Fibroblast of pulmonary artery (primary cell): Measurements from ENCODE around the gene LY9.
"Not testable (repeated sequence)": the region's sequence is repeated elsewhere in the genome, so short reads cannot be mapped to it uniquely, and the experiment has no call there.

Experiments used
- DNase-seq: peaks from one replicate; pipeline ENCODE4 v3.0.0-alpha.2; 2010; ENCODE audit warnings: low read depth
- H3K4me3 ChIP-seq: replicated peaks from 2 replicates; pipeline ENCODE4 v1.5.1; 2011; ENCODE audit warnings: low read depth, mild to moderate bottlenecking, control low read depth, low read length, moderate library complexity
- TF ChIP-seq, protein P1 (sequence below): IDR thresholded peaks from 2 replicates; pipeline ENCODE4 v1.5.1; 2011; ENCODE audit warnings: mild to moderate bottlenecking, control low read depth, low read length, inconsistent platforms; ENCODE audit errors: missing control alignments

The LY9 gene

GRCh38 chr1:160874935-160875334 is 79.0 kb downstream of the LY9 start:
- no peak overlapping the region for H3K4me3 ChIP-seq
- TF ChIP-seq, protein P1, sequence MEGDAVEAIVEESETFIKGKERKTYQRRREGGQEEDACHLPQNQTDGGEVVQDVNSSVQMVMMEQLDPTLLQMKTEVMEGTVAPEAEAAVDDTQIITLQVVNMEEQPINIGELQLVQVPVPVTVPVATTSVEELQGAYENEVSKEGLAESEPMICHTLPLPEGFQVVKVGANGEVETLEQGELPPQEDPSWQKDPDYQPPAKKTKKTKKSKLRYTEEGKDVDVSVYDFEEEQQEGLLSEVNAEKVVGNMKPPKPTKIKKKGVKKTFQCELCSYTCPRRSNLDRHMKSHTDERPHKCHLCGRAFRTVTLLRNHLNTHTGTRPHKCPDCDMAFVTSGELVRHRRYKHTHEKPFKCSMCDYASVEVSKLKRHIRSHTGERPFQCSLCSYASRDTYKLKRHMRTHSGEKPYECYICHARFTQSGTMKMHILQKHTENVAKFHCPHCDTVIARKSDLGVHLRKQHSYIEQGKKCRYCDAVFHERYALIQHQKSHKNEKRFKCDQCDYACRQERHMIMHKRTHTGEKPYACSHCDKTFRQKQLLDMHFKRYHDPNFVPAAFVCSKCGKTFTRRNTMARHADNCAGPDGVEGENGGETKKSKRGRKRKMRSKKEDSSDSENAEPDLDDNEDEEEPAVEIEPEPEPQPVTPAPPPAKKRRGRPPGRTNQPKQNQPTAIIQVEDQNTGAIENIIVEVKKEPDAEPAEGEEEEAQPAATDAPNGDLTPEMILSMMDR: no peak
- DNase-seq: no peak

- not testable (repeated sequence) for H3K4me3 ChIP-seq, DNase-seq
These were observed 79.6 kb downstream of the LY9 start for GRCh38 chr1:160875591-160875990.

DNA sequence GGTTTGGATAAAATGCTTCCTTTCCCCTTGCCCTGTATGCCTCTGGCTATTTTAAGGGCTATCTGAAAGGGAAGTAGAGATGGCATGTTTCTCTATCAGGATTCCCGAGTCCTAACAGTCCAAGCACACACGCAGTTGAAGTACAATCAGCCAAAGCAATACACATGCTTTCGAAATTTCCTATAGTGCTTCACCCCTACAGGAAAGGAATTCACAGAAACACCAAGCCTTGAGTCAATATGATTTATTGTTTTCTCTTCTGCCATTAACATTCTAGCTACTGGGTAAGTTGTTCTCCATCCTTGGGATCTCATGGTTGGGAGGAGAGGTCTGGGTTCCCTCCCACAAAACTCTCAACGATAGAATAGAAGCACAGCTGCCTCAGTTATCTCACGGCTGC is 80.3 kb downstream of the LY9 start:
- no peak overlapping the region for H3K4me3 ChIP-seq

GRCh38 chr1:160877221-160877620 is 81.2 kb downstream of the LY9 start:
- TF ChIP-seq, protein P1: no peak
- DNase-seq: no peak
- H3K4me3 ChIP-seq: no peak overlapping the region

More for the DNA sequence above, 80.3 kb downstream of the LY9 start:
- TF ChIP-seq, protein P1: no peak
- peak; percentile 25 for DNase-seq
